ENCODE measurements around the gene KITLG. TPM values are rescaled to one million over a fixed set of nuclear protein-coding genes. Genes with fewer than 3 reads are reported as not detected.

KITLG gene
- total and polyA plus RNA-seq, 2 experiments from 2014 or later = 3.1 to 10.7 TPM

DNA sequence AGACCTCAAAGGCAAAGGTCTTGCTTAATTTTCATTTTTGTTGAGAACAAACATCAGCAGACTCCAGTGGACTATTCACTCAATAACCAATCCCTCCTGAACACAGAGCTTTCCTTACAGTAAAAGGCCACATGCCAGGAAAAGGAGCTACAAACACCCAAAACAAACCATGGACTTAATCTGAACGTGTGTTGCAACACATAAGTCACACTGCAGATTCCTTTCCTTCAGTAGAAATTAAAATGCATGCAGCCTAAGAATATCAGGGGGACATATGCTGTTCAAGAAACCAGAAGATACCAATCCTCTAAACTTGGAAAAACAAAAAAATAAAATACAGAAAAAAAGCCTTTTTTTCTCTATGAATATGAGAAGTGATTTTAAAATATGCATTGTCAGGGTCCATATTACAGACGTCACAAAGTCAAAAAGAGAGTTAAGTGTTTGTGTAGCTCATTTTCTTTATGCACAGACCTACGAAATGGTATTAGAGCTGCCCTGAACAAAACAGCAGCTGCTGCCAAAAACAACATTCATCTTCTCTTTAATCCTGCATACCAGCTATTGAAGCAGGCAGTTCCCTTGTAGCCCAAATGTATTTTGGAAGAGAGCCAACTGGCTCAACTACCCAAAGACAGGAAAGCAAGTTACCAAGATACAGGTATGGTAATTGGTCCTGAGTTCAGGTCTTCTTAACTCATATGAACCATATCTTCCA lies 26.2 kb downstream of the KITLG start:
- Mint-ChIP-seq H3K4me3 (no peak overlapping the region), H3K4me1 (peaks cover 26% of the 10 kb centered on the region), H3K9me3 (no peaks in the 10 kb centered on the region), H3K36me3 (ENCODE audit: low read depth) (no peaks in the 10 kb centered on the region), H3K27me3 (ENCODE audit: insufficient read depth, low read depth, poor library complexity) (peaks cover 2% of the 10 kb centered on the region), H3K27ac (no peak overlapping the region)
- TF ChIP-seq, protein P1, sequence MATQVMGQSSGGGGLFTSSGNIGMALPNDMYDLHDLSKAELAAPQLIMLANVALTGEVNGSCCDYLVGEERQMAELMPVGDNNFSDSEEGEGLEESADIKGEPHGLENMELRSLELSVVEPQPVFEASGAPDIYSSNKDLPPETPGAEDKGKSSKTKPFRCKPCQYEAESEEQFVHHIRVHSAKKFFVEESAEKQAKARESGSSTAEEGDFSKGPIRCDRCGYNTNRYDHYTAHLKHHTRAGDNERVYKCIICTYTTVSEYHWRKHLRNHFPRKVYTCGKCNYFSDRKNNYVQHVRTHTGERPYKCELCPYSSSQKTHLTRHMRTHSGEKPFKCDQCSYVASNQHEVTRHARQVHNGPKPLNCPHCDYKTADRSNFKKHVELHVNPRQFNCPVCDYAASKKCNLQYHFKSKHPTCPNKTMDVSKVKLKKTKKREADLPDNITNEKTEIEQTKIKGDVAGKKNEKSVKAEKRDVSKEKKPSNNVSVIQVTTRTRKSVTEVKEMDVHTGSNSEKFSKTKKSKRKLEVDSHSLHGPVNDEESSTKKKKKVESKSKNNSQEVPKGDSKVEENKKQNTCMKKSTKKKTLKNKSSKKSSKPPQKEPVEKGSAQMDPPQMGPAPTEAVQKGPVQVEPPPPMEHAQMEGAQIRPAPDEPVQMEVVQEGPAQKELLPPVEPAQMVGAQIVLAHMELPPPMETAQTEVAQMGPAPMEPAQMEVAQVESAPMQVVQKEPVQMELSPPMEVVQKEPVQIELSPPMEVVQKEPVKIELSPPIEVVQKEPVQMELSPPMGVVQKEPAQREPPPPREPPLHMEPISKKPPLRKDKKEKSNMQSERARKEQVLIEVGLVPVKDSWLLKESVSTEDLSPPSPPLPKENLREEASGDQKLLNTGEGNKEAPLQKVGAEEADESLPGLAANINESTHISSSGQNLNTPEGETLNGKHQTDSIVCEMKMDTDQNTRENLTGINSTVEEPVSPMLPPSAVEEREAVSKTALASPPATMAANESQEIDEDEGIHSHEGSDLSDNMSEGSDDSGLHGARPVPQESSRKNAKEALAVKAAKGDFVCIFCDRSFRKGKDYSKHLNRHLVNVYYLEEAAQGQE (IDR thresholded peaks at IDR 0.05; ENCODE audit: unreplicated experiment) = no peak
- TF ChIP-seq CREB1 (CRISPR knock-in tag; IDR thresholded peaks at IDR 0.05; ENCODE audit: low read depth) = no peak
- TF ChIP-seq, protein P2, sequence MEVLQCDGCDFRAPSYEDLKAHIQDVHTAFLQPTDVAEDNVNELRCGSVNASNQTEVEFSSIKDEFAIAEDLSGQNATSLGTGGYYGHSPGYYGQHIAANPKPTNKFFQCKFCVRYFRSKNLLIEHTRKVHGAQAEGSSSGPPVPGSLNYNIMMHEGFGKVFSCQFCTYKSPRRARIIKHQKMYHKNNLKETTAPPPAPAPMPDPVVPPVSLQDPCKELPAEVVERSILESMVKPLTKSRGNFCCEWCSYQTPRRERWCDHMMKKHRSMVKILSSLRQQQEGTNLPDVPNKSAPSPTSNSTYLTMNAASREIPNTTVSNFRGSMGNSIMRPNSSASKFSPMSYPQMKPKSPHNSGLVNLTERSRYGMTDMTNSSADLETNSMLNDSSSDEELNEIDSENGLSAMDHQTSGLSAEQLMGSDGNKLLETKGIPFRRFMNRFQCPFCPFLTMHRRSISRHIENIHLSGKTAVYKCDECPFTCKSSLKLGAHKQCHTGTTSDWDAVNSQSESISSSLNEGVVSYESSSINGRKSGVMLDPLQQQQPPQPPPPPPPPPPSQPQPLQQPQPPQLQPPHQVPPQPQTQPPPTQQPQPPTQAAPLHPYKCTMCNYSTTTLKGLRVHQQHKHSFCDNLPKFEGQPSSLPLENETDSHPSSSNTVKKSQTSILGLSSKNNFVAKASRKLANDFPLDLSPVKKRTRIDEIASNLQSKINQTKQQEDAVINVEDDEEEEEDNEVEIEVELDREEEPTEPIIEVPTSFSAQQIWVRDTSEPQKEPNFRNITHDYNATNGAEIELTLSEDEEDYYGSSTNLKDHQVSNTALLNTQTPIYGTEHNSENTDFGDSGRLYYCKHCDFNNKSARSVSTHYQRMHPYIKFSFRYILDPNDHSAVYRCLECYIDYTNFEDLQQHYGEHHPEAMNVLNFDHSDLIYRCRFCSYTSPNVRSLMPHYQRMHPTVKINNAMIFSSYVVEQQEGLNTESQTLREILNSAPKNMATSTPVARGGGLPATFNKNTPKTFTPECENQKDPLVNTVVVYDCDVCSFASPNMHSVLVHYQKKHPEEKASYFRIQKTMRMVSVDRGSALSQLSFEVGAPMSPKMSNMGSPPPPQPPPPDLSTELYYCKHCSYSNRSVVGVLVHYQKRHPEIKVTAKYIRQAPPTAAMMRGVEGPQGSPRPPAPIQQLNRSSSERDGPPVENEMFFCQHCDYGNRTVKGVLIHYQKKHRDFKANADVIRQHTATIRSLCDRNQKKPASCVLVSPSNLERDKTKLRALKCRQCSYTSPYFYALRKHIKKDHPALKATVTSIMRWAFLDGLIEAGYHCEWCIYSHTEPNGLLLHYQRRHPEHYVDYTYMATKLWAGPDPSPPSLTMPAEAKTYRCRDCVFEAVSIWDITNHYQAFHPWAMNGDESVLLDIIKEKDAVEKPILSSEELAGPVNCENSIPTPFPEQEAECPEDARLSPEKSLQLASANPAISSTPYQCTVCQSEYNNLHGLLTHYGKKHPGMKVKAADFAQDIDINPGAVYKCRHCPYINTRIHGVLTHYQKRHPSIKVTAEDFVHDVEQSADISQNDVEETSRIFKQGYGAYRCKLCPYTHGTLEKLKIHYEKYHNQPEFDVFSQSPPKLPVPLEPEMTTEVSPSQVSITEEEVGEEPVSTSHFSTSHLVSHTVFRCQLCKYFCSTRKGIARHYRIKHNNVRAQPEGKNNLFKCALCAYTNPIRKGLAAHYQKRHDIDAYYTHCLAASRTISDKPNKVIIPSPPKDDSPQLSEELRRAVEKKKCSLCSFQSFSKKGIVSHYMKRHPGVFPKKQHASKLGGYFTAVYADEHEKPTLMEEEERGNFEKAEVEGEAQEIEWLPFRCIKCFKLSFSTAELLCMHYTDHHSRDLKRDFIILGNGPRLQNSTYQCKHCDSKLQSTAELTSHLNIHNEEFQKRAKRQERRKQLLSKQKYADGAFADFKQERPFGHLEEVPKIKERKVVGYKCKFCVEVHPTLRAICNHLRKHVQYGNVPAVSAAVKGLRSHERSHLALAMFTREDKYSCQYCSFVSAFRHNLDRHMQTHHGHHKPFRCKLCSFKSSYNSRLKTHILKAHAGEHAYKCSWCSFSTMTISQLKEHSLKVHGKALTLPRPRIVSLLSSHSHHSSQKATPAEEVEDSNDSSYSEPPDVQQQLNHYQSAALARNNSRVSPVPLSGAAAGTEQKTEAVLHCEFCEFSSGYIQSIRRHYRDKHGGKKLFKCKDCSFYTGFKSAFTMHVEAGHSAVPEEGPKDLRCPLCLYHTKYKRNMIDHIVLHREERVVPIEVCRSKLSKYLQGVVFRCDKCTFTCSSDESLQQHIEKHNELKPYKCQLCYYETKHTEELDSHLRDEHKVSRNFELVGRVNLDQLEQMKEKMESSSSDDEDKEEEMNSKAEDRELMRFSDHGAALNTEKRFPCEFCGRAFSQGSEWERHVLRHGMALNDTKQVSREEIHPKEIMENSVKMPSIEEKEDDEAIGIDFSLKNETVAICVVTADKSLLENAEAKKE (CRISPR knock-in tag; IDR thresholded peaks at IDR 0.05) = no peak
- TF ChIP-seq EZH2 (IDR thresholded peaks at IDR 0.05; ENCODE audit: low read depth, unreplicated experiment) = no peak
- TF ChIP-seq POLR2AphosphoS5 (IDR thresholded peaks at IDR 0.05; ENCODE audit: low read depth) = no peak
- TF ChIP-seq, protein P3, sequence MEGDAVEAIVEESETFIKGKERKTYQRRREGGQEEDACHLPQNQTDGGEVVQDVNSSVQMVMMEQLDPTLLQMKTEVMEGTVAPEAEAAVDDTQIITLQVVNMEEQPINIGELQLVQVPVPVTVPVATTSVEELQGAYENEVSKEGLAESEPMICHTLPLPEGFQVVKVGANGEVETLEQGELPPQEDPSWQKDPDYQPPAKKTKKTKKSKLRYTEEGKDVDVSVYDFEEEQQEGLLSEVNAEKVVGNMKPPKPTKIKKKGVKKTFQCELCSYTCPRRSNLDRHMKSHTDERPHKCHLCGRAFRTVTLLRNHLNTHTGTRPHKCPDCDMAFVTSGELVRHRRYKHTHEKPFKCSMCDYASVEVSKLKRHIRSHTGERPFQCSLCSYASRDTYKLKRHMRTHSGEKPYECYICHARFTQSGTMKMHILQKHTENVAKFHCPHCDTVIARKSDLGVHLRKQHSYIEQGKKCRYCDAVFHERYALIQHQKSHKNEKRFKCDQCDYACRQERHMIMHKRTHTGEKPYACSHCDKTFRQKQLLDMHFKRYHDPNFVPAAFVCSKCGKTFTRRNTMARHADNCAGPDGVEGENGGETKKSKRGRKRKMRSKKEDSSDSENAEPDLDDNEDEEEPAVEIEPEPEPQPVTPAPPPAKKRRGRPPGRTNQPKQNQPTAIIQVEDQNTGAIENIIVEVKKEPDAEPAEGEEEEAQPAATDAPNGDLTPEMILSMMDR (conservative IDR thresholded peaks at IDR 0.05; ENCODE audit: low read depth in 2 of 2) = no peak
- TF ChIP-seq, protein P4, sequence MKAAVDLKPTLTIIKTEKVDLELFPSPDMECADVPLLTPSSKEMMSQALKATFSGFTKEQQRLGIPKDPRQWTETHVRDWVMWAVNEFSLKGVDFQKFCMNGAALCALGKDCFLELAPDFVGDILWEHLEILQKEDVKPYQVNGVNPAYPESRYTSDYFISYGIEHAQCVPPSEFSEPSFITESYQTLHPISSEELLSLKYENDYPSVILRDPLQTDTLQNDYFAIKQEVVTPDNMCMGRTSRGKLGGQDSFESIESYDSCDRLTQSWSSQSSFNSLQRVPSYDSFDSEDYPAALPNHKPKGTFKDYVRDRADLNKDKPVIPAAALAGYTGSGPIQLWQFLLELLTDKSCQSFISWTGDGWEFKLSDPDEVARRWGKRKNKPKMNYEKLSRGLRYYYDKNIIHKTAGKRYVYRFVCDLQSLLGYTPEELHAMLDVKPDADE (IDR thresholded peaks at IDR 0.05) = no peak
- TF ChIP-seq JUNB (IDR thresholded peaks at IDR 0.05; ENCODE audit: unreplicated experiment) = no peak
- TF ChIP-seq STAT1 (IDR thresholded peaks at IDR 0.05; ENCODE audit: unreplicated experiment) = no peak
- TF ChIP-seq ZNF331 (CRISPR knock-in tag; IDR thresholded peaks at IDR 0.05; ENCODE audit: low read depth) = no peak
- H4K20me1 ChIP-seq (replicated peaks; ENCODE audit: insufficient read depth) = no peaks in the 10 kb centered on the region
- no peaks in the 10 kb centered on the region for H3K27me3 ChIP-seq (ENCODE audit: insufficient read depth)
- H3K79me2 ChIP-seq (replicated peaks; ENCODE audit: insufficient read depth) = no peaks in the 10 kb centered on the region; the same call in 1 of the 2 replicates
- no peak overlapping the region for H2AFZ ChIP-seq
- H3K27ac ChIP-seq (ENCODE audit: low read depth) = no peak overlapping the region
- peaks cover 13% of the 10 kb centered on the region; the same call in 1 of the 2 replicates for H3K4me1 ChIP-seq (ENCODE audit: insufficient read depth)
- no peak overlapping the region for H3K4me3 ChIP-seq
- no peaks in the 10 kb centered on the region for H3F3A ChIP-seq (replicated peaks; ENCODE audit: low read depth)
- no peak overlapping the region for H3K4me2 ChIP-seq
- no peak for ATAC-seq
- peaks cover 7% of the 10 kb centered on the region for H3K9me2 ChIP-seq (ENCODE audit: insufficient read depth)
- DNase-seq (ENCODE audit: low spot score) = no peak
- no peaks in the 10 kb centered on the region for H3K36me3 ChIP-seq (ENCODE audit: insufficient read depth)

Measured in GM23338 (cell line).